K562 (cell line): ENCODE measurements around the gene CD164. TPM values are rescaled to one million over a fixed set of nuclear protein-coding genes. Genes with fewer than 3 reads are reported as not detected.

Experiments
- ATAC-seq: fragments of 200-7000 bp; cut with Tn5 transposase; 3 replicates; pipeline ENCODE4 v1.9.1; 2020; ENCODE audit warnings: moderate library complexity
- BruUV-seq: library from RNA; stranded (reverse); fragments of 400-500 nt; replicated peaks from 2 replicates; lab custom pipeline; 2021; lab: Mats Ljungman, UMichigan
- CTCF ChIA-PET: fragments of 300-600 bp; formaldehyde crosslinking; extraction: SDS; loops from one replicate; lab custom pipeline; 2021; ENCODE audit warnings: low intra/inter-chr PET ratio; lab: Yijun Ruan, JAX
- POLR2A ChIA-PET: fragments of 300-600, 350-650 bp; sonication (Branson Sonifier 250); formaldehyde crosslinking; extraction: SDS; loops from one replicate; lab custom pipeline; 2021; ENCODE audit warnings: antibody characterized with exemption, inconsistent platforms; lab: Yijun Ruan, JAX
- DNase-seq, 4 experiments: peaks; one replicate each; pipeline versions ENCODE4 v3.0.0 to v3.0.0-alpha.2; 2011 to 2018; ENCODE audit warnings: low spot score in 3 of 4, mixed read lengths in 3 of 4; ENCODE audit errors: extremely low read depth in 1 of 4
- FAIRE-seq: peaks from 2 replicates; lab custom pipeline; 2011; peaks lifted over from hg19 to GRCh38; lab: Jason Lieb, UNC
- H2AFZ ChIP-seq: 2 replicates; pipeline ENCODE4 v1.6.0; 2011; ENCODE audit warnings: low read depth, low read length, control low read depth, inconsistent platforms
- H3K27ac ChIP-seq: fragments of 200-600 bp; 3 replicates; pipeline ENCODE4 v1.8.0; 2011; ENCODE audit warnings: low read depth, mild to moderate bottlenecking, control low read depth, inconsistent platforms, low read length, moderate library complexity, mixed read lengths; ENCODE audit errors: extremely low read depth
- H3K27me3 ChIP-seq, 2 experiments: fragments of 300-600 bp in 1 of 2; 2 replicates in 1 of 2; 3 replicates in 1 of 2; pipeline versions ENCODE4 v1.6.0 to v1.8.0; 2011; ENCODE audit warnings: inconsistent platforms in 2 of 2, low read length in 2 of 2, mild to moderate bottlenecking in 1 of 2, mixed read lengths in 1 of 2, moderate library complexity in 1 of 2; ENCODE audit not compliant: control insufficient read depth in 2 of 2, insufficient read depth in 2 of 2
- H3K36me3 ChIP-seq: fragments of 300-600 bp; 3 replicates; pipeline ENCODE4 v1.8.0; 2011; ENCODE audit warnings: mild to moderate bottlenecking, low read length, inconsistent platforms; ENCODE audit not compliant: control insufficient read depth, insufficient read depth
- H3K4me1 ChIP-seq, 2 experiments: fragments of 200-600 bp in 1 of 2; replicated peaks in 1 of 2; 2 replicates in 1 of 2; 3 replicates in 1 of 2; pipeline versions ENCODE4 v1.5.1 to v1.8.0; 2011; ENCODE audit warnings: inconsistent platforms in 2 of 2, low read length in 2 of 2, mild to moderate bottlenecking in 1 of 2, mixed read lengths in 1 of 2, moderate library complexity in 1 of 2; ENCODE audit not compliant: control insufficient read depth in 2 of 2, insufficient read depth in 2 of 2
- H3K4me2 ChIP-seq: 2 replicates; pipeline ENCODE4 v1.6.1; 2011; ENCODE audit warnings: low read length, control low read depth, inconsistent platforms, mixed read lengths; ENCODE audit not compliant: insufficient read depth
- H3K4me3 ChIP-seq: fragments of 200-600 bp; sonication (generic), shearing (Covaris generic); 2 replicates; pipeline ENCODE4 v1.5.1; 2016; ENCODE audit warnings: control low read depth, inconsistent platforms
- H3K79me2 ChIP-seq: fragments of 200-600 bp; 3 replicates; pipeline ENCODE4 v1.8.0; 2011; ENCODE audit warnings: low read length, inconsistent platforms; ENCODE audit not compliant: control insufficient read depth, insufficient read depth
- H3K9ac ChIP-seq, 2 experiments: 2 replicates each; pipeline versions ENCODE4 v1.6.0 to v1.6.1; 2011; ENCODE audit warnings: low read depth in 2 of 2, low read length in 2 of 2, control low read depth in 1 of 2, inconsistent platforms in 1 of 2, mild to moderate bottlenecking in 1 of 2, mixed read lengths in 1 of 2; ENCODE audit not compliant: insufficient read depth in 1 of 2
- H3K9me1 ChIP-seq: one replicate; pipeline ENCODE4 v1.6.0; 2011; ENCODE audit warnings: inconsistent platforms, mild to moderate bottlenecking, low read length, moderate library complexity; ENCODE audit not compliant: control insufficient read depth, insufficient read depth
- H3K9me3 ChIP-seq: replicated peaks from 2 replicates; pipeline ENCODE4 v1.5.1; 2011; ENCODE audit warnings: low read depth, low read length, inconsistent platforms; ENCODE audit not compliant: control insufficient read depth, insufficient read depth
- H4K20me1 ChIP-seq: replicated peaks from 2 replicates; pipeline ENCODE4 v1.6.1; 2011; ENCODE audit warnings: low read length, inconsistent platforms, mixed read lengths; ENCODE audit not compliant: control insufficient read depth, insufficient read depth
- CEBPB ChIP-seq: fragments of 450-650 bp; IDR thresholded peaks from 2 replicates; pipeline ENCODE4 v1.6.1; 2016; ENCODE audit warnings: missing genetic modification characterization, missing compliant biosample characterization
- CEBPG ChIP-seq, 3 experiments: fragments of 200-800 bp in 1 of 3; sonication (Bioruptor generic) in 1 of 3; sonication (generic) in 1 of 3; formaldehyde crosslinking in 1 of 3; IDR thresholded peaks in 2 of 3; conservative IDR thresholded peaks in 1 of 3; 2 replicates each; pipeline versions ENCODE4 v1.6.1 to v1.8.0; 2016 to 2022; ENCODE audit warnings: missing compliant biosample characterization in 2 of 3, missing genetic modification characterization in 2 of 3, mild to moderate bottlenecking in 1 of 3, missing genetic modification reagents in 1 of 3
- PATZ1 ChIP-seq: fragments of 250-450 bp; sonication (Bioruptor Pico); IDR thresholded peaks from 2 replicates; pipeline ENCODE4 v1.5.0; 2020; ENCODE audit warnings: mild to moderate bottlenecking, borderline replicate concordance
- RAD21 ChIP-seq, 2 experiments: fragments of 250-450 bp in 1 of 2; fragments of 450-650 bp in 1 of 2; sonication (Bioruptor Pico) in 1 of 2; formaldehyde crosslinking in 1 of 2; IDR thresholded peaks in 1 of 2; conservative IDR thresholded peaks in 1 of 2; 2 replicates each; pipeline versions ENCODE4 v1.4.0 to v1.8.0; 2020 to 2022; ENCODE audit warnings: mild to moderate bottlenecking in 2 of 2, moderate library complexity in 1 of 2
- RBM22 ChIP-seq: fragments of 200-400 bp; formaldehyde crosslinking; IDR thresholded peaks from 2 replicates; pipeline ENCODE4 v1.6.1; 2018; ENCODE audit warnings: low read length, low read depth; ENCODE audit not compliant: poor library complexity, severe bottlenecking
- SFPQ ChIP-seq: fragments of 200-400 bp; formaldehyde crosslinking; IDR thresholded peaks from 2 replicates; pipeline ENCODE4 v1.6.1; 2017; ENCODE audit warnings: mild to moderate bottlenecking, low read depth, low read length, moderate library complexity
- SOX6 ChIP-seq: fragments of 450-650 bp; IDR thresholded peaks from 2 replicates; pipeline ENCODE4 v1.6.1; 2014; ENCODE audit warnings: mild to moderate bottlenecking
- TCF7L2 ChIP-seq: fragments of 150-350 bp; IDR thresholded peaks from 2 replicates; pipeline ENCODE4 v1.6.1; 2016; ENCODE audit warnings: low read depth, mild to moderate bottlenecking, low read length, moderate library complexity
- THRA ChIP-seq: fragments of 450-650 bp; IDR thresholded peaks from 2 replicates; pipeline ENCODE4 v1.6.1; 2017; ENCODE audit warnings: mild to moderate bottlenecking, moderate library complexity
- USF2 ChIP-seq: sonication (generic); formaldehyde crosslinking; IDR thresholded peaks from 2 replicates; pipeline ENCODE4 v1.5.0; 2020; ENCODE audit warnings: missing genetic modification reagents
- ZNF253 ChIP-seq: fragments of 250-450 bp; sonication (Bioruptor Pico); conservative IDR thresholded peaks from 2 replicates; pipeline ENCODE4 v1.6.1; 2021; ENCODE audit warnings: mild to moderate bottlenecking
- ZNF280A ChIP-seq: fragments of 450-650 bp; IDR thresholded peaks from 2 replicates; pipeline ENCODE4 v1.6.1; 2018; ENCODE audit warnings: mild to moderate bottlenecking, low read depth; ENCODE audit not compliant: partially characterized antibody
- WGBS: fragments of 100-300 bp; shearing (Covaris generic); methylation state at CpG from one replicate; pipeline ENCODE4 v1.1.6; 2016; ENCODE audit warnings: low coverage, mixed read lengths; ENCODE audit not compliant: insufficient coverage; ENCODE audit errors: missing lambda C conversion rate; 5-methylcytosine and 5-hydroxymethylcytosine counted together
- in situ Hi-C: fragments of 300-500 bp; cut with MboI; formaldehyde crosslinking; loops from 4 replicates; pipeline ENCODE4 v1.15.0; 2018; ENCODE audit warnings: inconsistent platforms, mixed read lengths
- intact Hi-C: fragments of 100-400 bp; cut with micrococcal nuclease; formaldehyde crosslinking; loops from 2 replicates; pipeline ENCODE4 v1.14.2; 2022
- polyA plus RNA-seq, 8 experiments: library from polyadenylated mRNA; depleted of rRNA in 4 of 8; stranded (reverse) in 5 of 8; unstranded in 3 of 8; fragments of >200 nt; fragmentation: Nextera tagmentation in 2 of 8; fragmentation: Illumina TruSeq in 1 of 8; extraction: Ambion mirVana in 2 of 8; extraction: Trizol in 1 of 8; gene quantifications; 2 replicates each; pipeline versions ENCODE4 v1.2.1 to v1.2.3, GENCODE V29; 2011 to 2014; ENCODE audit warnings: inconsistent platforms in 1 of 8, missing spikeins in 1 of 8
- total RNA-seq, 7 experiments: library from RNA; depleted of rRNA in 6 of 7; stranded (reverse); fragments of >200 nt in 6 of 7; fragmentation: Illumina TruSeq in 2 of 7; extraction: Trizol in 2 of 7; gene quantifications; 2 replicates each; pipeline versions ENCODE4 v1.2.1 to v1.2.3, GENCODE V29; 2011 to 2021; ENCODE audit warnings: low replicate concordance in 1 of 7

The CD164 gene
- total and polyA plus RNA-seq, 9 of the 15 experiments (the other 6 are each of a cell fraction or from before 2014, with no cell fraction given): 79.5 to 317 (median 165) TPM

GRCh38 chr6:109417646-109418045 lies 35.4 kb upstream of the CD164 start:
- H3K4me1 ChIP-seq: no peaks in the 10 kb centered on the region
- H3K9me1 ChIP-seq: no peaks in the 10 kb centered on the region
- H3K4me3 ChIP-seq: no peak overlapping the region
- H3K36me3 ChIP-seq: no peaks in the 10 kb centered on the region
- BruUV-seq: no TSS peak
- no peaks in the 10 kb centered on the region for H3K9me3 ChIP-seq
- ATAC-seq (no peak), FAIRE-seq (no peak), DNase-seq (no peak)
- H3K79me2 ChIP-seq: no peaks in the 10 kb centered on the region
- H4K20me1 ChIP-seq: no peaks in the 10 kb centered on the region
- no peak overlapping the region for H3K27ac ChIP-seq
- CTCF ChIA-PET: no interaction called here
- H2AFZ ChIP-seq: no peak overlapping the region
- no peaks in the 10 kb centered on the region for H3K27me3 ChIP-seq
- in situ Hi-C loops: no loop called here
- POLR2A ChIA-PET: interaction anchor here (1.0 kb wide), 1 partner anchor 23 kb away, joined by 3 read pairs; the partner anchor contains the start of genes PPIL6 and SMPD2
- 25% methylated on average over 4 of the region's 4 CpGs for WGBS
- H3K9ac ChIP-seq: no peak overlapping the region
- H3K4me2 ChIP-seq: no peak overlapping the region
- intact Hi-C loops: no loop called here
- no peak for TF ChIP-seq USF2 (CRISPR knock-in tag)
- TF ChIP-seq TCF7L2: no peak
- TF ChIP-seq RAD21 (CRISPR knock-in tag; conservative IDR thresholded peaks at IDR 0.05 in 1 of 2, IDR thresholded peaks at IDR 0.05 in 1 of 2): no peak
- no peak for TF ChIP-seq CEBPG (CRISPR knock-in tag; IDR thresholded peaks at IDR 0.05)
- TF ChIP-seq CEBPG (tag; conservative IDR thresholded peaks at IDR 0.05 in 1 of 2, IDR thresholded peaks at IDR 0.05 in 1 of 2): peak in 1 of 2 experiments; percentile 51; a peak in 1 of 4 replicates
- no peak for TF ChIP-seq SFPQ
- no peak for TF ChIP-seq RBM22
- TF ChIP-seq CEBPB (tag): peak; percentile 66
- no peak for TF ChIP-seq THRA
- TF ChIP-seq ZNF280A: no peak
- TF ChIP-seq PATZ1: no peak
- no peak for TF ChIP-seq ZNF253
- TF ChIP-seq SOX6: no peak
